ENCODE data around the gene ZMAT5.

Gene ZMAT5

GRCh38 chr22:29766632-29767170, at the start of gene ZMAT5:
Gene ZMAT5, minus strand, starts transcription at chr22:29767007. Its CDS starts 18,463 bp downstream, at chr22:29748544.
- DNase-seq (ENCODE audit: low read depth) = peak; percentile 94

GRCh38 chr22:29816539-29816938, 49.7 kb upstream of the ZMAT5 start:
- DNase-seq (ENCODE audit: low read depth) = no peak

GRCh38 chr22:29816128-29816527, 49.3 kb upstream of the ZMAT5 start:
- no peak for DNase-seq (ENCODE audit: low read depth)

GRCh38 chr22:29815580-29815979, 48.8 kb upstream of the ZMAT5 start:
- DNase-seq (ENCODE audit: low read depth) = no peak

GRCh38 chr22:29814003-29814402, 47.2 kb upstream of the ZMAT5 start:
- no peak for DNase-seq (ENCODE audit: low read depth)

GRCh38 chr22:29813563-29813962, 46.8 kb upstream of the ZMAT5 start:
- DNase-seq (ENCODE audit: low read depth) = no peak

GRCh38 chr22:29813126-29813525, 46.3 kb upstream of the ZMAT5 start:
- no peak for DNase-seq (ENCODE audit: low read depth)

- DNase-seq (ENCODE audit: low read depth) = no peak
These were observed 44.6 kb upstream of the ZMAT5 start for GRCh38 chr22:29811377-29811776.

- no peak for DNase-seq (ENCODE audit: low read depth)
These were observed 43.4 kb upstream of the ZMAT5 start for GRCh38 chr22:29810216-29810615.

- no peak for DNase-seq (ENCODE audit: low read depth)
These were observed 39.4 kb upstream of the ZMAT5 start for GRCh38 chr22:29806196-29806595.

- no peak for DNase-seq (ENCODE audit: low read depth)
These were observed 38.2 kb upstream of the ZMAT5 start for GRCh38 chr22:29804985-29805384.

- DNase-seq (ENCODE audit: low read depth) = no peak
These were observed 36.4 kb upstream of the ZMAT5 start for GRCh38 chr22:29803190-29803589.

GRCh38 chr22:29801796-29802195, 35.0 kb upstream of the ZMAT5 start:
- DNase-seq (ENCODE audit: low read depth) = no peak

GRCh38 chr22:29801153-29801552, 34.3 kb upstream of the ZMAT5 start:
- DNase-seq (ENCODE audit: low read depth) = no peak

- peak; percentile 99 for DNase-seq (ENCODE audit: low read depth)
These were observed 32.4 kb upstream of the ZMAT5 start for GRCh38 chr22:29799217-29799680.

GRCh38 chr22:29798801-29799200, 32.0 kb upstream of the ZMAT5 start:
- DNase-seq (ENCODE audit: low read depth) = no peak

- no peak for DNase-seq (ENCODE audit: low read depth)
These were observed 31.5 kb upstream of the ZMAT5 start for GRCh38 chr22:29798318-29798717.

- no peak for DNase-seq (ENCODE audit: low read depth)
These were observed 30.5 kb upstream of the ZMAT5 start for GRCh38 chr22:29797351-29797750.

- no peak for DNase-seq (ENCODE audit: low read depth)
These were observed 28.9 kb upstream of the ZMAT5 start for GRCh38 chr22:29795663-29796062.

- no peak for DNase-seq (ENCODE audit: low read depth)
These were observed 26.6 kb upstream of the ZMAT5 start for GRCh38 chr22:29793396-29793795.

GRCh38 chr22:29790061-29790460, 23.3 kb upstream of the ZMAT5 start:
- DNase-seq (ENCODE audit: low read depth) = no peak

GRCh38 chr22:29788339-29789279, 21.8 kb upstream of the ZMAT5 start:
- no peak for DNase-seq (ENCODE audit: low read depth)

- DNase-seq (ENCODE audit: low read depth) = no peak
These were observed 20.7 kb upstream of the ZMAT5 start for GRCh38 chr22:29787371-29787980.

Data from fibroblast of gingiva (primary cell).